Measurements from ENCODE around the gene MPP2.

DNA sequence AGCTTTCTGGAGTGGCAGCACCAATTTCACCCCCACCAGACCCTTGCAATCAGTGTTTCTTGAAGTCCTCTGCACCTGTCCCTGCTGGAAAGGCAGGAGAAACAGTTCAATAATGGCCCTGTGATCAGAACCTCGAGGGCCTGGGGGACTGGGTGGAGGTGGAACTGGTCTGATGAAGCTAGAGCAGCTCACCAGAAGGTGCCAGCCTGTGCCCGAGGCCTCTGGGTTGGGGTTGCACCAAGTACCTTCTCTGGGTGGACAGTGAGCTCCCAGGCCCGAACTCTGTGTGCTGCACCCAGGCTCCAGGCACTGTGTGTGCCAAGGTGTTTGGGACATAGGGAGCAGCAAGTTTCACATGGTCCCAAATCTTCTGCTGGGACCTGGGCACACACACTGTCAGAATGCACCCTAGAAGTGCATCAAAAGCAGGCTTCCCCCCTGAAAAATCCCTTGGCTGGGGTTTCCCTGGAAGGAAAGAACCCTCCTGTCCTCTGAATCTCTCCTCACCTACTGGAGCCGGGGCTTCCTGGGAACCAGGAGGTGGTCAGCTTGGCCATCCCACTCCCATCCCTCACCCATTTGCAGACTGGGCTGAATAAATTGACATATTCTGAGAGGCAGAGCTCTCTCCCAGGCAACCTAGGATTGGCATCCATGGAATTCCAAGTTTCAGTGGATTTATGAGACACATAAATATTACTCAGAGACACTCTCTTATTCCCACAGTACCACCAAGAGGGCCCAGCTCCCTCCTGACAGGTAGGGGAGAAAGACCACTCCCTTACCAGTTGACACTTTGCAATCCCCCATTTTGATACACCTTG, 43.0 kb downstream of the MPP2 start:
- TF ChIP-seq TCF12 (IDR thresholded peaks at IDR 0.05) (no peak), POLR2AphosphoS5 (IDR thresholded peaks at IDR 0.05; ENCODE audit: low read depth, low read length) (no peak), TAF1 (IDR thresholded peaks at IDR 0.05; ENCODE audit: borderline replicate concordance, low read depth, low read length) (no peak), SIN3A (IDR thresholded peaks at IDR 0.05; ENCODE audit: borderline replicate concordance, low read depth, low read length) (no peak)
- TF ChIP-seq, protein P1, sequence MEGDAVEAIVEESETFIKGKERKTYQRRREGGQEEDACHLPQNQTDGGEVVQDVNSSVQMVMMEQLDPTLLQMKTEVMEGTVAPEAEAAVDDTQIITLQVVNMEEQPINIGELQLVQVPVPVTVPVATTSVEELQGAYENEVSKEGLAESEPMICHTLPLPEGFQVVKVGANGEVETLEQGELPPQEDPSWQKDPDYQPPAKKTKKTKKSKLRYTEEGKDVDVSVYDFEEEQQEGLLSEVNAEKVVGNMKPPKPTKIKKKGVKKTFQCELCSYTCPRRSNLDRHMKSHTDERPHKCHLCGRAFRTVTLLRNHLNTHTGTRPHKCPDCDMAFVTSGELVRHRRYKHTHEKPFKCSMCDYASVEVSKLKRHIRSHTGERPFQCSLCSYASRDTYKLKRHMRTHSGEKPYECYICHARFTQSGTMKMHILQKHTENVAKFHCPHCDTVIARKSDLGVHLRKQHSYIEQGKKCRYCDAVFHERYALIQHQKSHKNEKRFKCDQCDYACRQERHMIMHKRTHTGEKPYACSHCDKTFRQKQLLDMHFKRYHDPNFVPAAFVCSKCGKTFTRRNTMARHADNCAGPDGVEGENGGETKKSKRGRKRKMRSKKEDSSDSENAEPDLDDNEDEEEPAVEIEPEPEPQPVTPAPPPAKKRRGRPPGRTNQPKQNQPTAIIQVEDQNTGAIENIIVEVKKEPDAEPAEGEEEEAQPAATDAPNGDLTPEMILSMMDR (IDR thresholded peaks at IDR 0.05): no peak
- TF ChIP-seq, protein P2, sequence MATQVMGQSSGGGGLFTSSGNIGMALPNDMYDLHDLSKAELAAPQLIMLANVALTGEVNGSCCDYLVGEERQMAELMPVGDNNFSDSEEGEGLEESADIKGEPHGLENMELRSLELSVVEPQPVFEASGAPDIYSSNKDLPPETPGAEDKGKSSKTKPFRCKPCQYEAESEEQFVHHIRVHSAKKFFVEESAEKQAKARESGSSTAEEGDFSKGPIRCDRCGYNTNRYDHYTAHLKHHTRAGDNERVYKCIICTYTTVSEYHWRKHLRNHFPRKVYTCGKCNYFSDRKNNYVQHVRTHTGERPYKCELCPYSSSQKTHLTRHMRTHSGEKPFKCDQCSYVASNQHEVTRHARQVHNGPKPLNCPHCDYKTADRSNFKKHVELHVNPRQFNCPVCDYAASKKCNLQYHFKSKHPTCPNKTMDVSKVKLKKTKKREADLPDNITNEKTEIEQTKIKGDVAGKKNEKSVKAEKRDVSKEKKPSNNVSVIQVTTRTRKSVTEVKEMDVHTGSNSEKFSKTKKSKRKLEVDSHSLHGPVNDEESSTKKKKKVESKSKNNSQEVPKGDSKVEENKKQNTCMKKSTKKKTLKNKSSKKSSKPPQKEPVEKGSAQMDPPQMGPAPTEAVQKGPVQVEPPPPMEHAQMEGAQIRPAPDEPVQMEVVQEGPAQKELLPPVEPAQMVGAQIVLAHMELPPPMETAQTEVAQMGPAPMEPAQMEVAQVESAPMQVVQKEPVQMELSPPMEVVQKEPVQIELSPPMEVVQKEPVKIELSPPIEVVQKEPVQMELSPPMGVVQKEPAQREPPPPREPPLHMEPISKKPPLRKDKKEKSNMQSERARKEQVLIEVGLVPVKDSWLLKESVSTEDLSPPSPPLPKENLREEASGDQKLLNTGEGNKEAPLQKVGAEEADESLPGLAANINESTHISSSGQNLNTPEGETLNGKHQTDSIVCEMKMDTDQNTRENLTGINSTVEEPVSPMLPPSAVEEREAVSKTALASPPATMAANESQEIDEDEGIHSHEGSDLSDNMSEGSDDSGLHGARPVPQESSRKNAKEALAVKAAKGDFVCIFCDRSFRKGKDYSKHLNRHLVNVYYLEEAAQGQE (IDR thresholded peaks at IDR 0.05; ENCODE audit: low read depth, low read length): no peak
- TF ChIP-seq, protein P3, sequence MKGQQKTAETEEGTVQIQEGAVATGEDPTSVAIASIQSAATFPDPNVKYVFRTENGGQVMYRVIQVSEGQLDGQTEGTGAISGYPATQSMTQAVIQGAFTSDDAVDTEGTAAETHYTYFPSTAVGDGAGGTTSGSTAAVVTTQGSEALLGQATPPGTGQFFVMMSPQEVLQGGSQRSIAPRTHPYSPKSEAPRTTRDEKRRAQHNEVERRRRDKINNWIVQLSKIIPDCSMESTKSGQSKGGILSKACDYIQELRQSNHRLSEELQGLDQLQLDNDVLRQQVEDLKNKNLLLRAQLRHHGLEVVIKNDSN (IDR thresholded peaks at IDR 0.05; ENCODE audit: borderline replicate concordance, low read depth): no peak

All from SK-N-SH (cell line).